ENCODE data around the gene TRIM54. TPM values are rescaled to one million over a fixed set of nuclear protein-coding genes. Genes with fewer than 3 reads are reported as not detected.

The TRIM54 gene
- total and polyA plus RNA-seq, 2 of the 4 experiments (the other 2 are of a cell fraction) = 0.15 TPM; not detected in 1

- in situ Hi-C loops (cut with MboI; ENCODE audit: low sequenced_read_pairs) = no loop called here
- no peak for ATAC-seq (ENCODE audit: low read depth)
Observed at GRCh38 chr2:27291865-27292264, 9.6 kb downstream of the TRIM54 start.

More at GRCh38 chr2:27291865-27292264, 9.6 kb downstream of the TRIM54 start:
- ChIA-PET CTCF (interaction anchor here (2.7 kb wide), 1 partner anchor 11 kb away, joined by 34 read pairs; the partner anchor contains the start of gene TRIM54), POLR2A (ENCODE audit: unreplicated experiment) (no interaction called here)
- Histone ChIP-seq H3K4me1 (ENCODE audit: control insufficient read depth, insufficient read depth, low read length) (peaks cover 11% of the 10 kb centered on the region), H3K4me2 (ENCODE audit: low read depth, low read length) (no peak overlapping the region), H3K9ac (ENCODE audit: low read depth, low read length) (no peak overlapping the region), H2BK15ac (ENCODE audit: low read depth, low read length) (peak overlapping the region; percentile 74; the same call in 1 of the 3 replicates), H3K4ac (ENCODE audit: low read depth, low read length) (peak overlapping the region; percentile 10; the same call in 1 of the 2 replicates), H2BK5ac (ENCODE audit: low read depth, low read length, poor library complexity, severe bottlenecking) (no peak overlapping the region), H3K27ac (ENCODE audit: insufficient read depth, low read length) (no peak overlapping the region), H3K14ac (replicated peaks; ENCODE audit: low read depth, low read length) (no peak overlapping the region; the same call in 1 of the 2 replicates), H2BK20ac (ENCODE audit: low read depth, low read length) (peak overlapping the region; percentile 27; the same call in 1 of the 2 replicates), H2BK120ac (ENCODE audit: low read depth, low read length) (no peak overlapping the region), H3K27me3 (ENCODE audit: control insufficient read depth, insufficient read depth, low read length) (peaks cover 8% of the 10 kb centered on the region), H2AFZ (replicated peaks; ENCODE audit: low read length, poor library complexity) (peak overlapping the region; percentile 44), H3K9me1 (ENCODE audit: insufficient read depth, low read length) (peaks cover 13% of the 10 kb centered on the region), H4K5ac (ENCODE audit: low read depth, low read length) (no peak overlapping the region), H3K18ac (ENCODE audit: low read depth, low read length) (no peak overlapping the region), H3K9me3 (ENCODE audit: control insufficient read depth, insufficient read depth, low read length) (no peaks in the 10 kb centered on the region), H3K79me1 (ENCODE audit: low read depth in 1 of 2, low read length in 2 of 2) (no peaks in the 10 kb centered on the region), H3K23ac (ENCODE audit: low read depth, low read length) (no peak overlapping the region), H2AK9ac (replicated peaks; ENCODE audit: low read depth, low read length, poor library complexity) (no peak overlapping the region), H4K20me1 (ENCODE audit: insufficient read depth, low read length) (no peaks in the 10 kb centered on the region; the same call in 1 of the 2 replicates), H3K36me3 (ENCODE audit: control insufficient read depth, insufficient read depth, low read length) (no peaks in the 10 kb centered on the region), H3K4me3 (ENCODE audit: insufficient read depth, low read depth, low read length) (no peak overlapping the region), H3K56ac (ENCODE audit: extremely low read depth, insufficient read depth, low read length) (no peak overlapping the region), H4K8ac (ENCODE audit: low read depth in 2 of 2, low read length in 2 of 2) (no peak overlapping the region), H2AK5ac (ENCODE audit: low read depth, low read length) (peak overlapping the region; percentile 3; the same call in 1 of the 2 replicates), H4K91ac (ENCODE audit: insufficient read depth, low read depth, low read length) (peak overlapping the region; percentile 56; the same call in 1 of the 2 replicates)
- no peak for DNase-seq
- intact Hi-C loops (cut with micrococcal nuclease) (no loop called here), dilution Hi-C loops (cut with HindIII; ENCODE audit: low sequenced_read_pairs, unreplicated experiment) (no loop called here)
- BruUV-seq (replicated peaks) = no TSS peak
- TF ChIP-seq, protein P1, sequence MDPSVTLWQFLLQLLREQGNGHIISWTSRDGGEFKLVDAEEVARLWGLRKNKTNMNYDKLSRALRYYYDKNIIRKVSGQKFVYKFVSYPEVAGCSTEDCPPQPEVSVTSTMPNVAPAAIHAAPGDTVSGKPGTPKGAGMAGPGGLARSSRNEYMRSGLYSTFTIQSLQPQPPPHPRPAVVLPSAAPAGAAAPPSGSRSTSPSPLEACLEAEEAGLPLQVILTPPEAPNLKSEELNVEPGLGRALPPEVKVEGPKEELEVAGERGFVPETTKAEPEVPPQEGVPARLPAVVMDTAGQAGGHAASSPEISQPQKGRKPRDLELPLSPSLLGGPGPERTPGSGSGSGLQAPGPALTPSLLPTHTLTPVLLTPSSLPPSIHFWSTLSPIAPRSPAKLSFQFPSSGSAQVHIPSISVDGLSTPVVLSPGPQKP (IDR thresholded peaks at IDR 0.05; ENCODE audit: borderline replicate concordance, low read depth, low read length) = no peak
- no peak for TF ChIP-seq RCOR1 (IDR thresholded peaks at IDR 0.05; ENCODE audit: insufficient replicate concordance, low read length)
- WGBS, 2 experiments (ENCODE audit: extremely low coverage in 2 of 2, insufficient read length in 1 of 2) = 50% methylated on average over 1 of the region's 6 CpGs; no CpG with 5 or more reads in 1 of the 2 experiments

All from IMR-90 (cell line).